Neural cell (in vitro differentiated cells): ENCODE measurements around the gene SERPINB10. TPM values are rescaled to one million over a fixed set of nuclear protein-coding genes. Genes with fewer than 3 reads are reported as not detected.

Experiments used
- H2AFZ ChIP-seq: fragments of 200-600, 300-800 bp; sonication (generic), shearing (Covaris generic); 2 replicates; pipeline ENCODE4 v1.6.0; 2014; ENCODE audit warnings: low read depth, mild to moderate bottlenecking, antibody characterized with exemption, low read length, moderate library complexity
- H3F3A ChIP-seq: fragments of 200-600 bp; shearing (Covaris generic); 2 replicates; pipeline ENCODE4 v1.6.1; 2016; ENCODE audit warnings: mild to moderate bottlenecking, moderate library complexity, mixed read lengths, antibody characterized with exemption, low read length; ENCODE audit not compliant: insufficient read depth, poor library complexity, severe bottlenecking
- H3K27ac ChIP-seq: fragments of 200-600, 300-800 bp; sonication (generic), shearing (Covaris generic); 2 replicates; pipeline ENCODE4 v1.5.1; 2014; ENCODE audit warnings: mild to moderate bottlenecking, low read length, moderate library complexity
- H3K27me3 ChIP-seq: fragments of 300-800, 200-600 bp; sonication (generic), shearing (Covaris generic); 2 replicates; pipeline ENCODE4 v1.6.0; 2014; ENCODE audit warnings: mild to moderate bottlenecking, low read depth, low read length, moderate library complexity; ENCODE audit not compliant: insufficient read depth
- H3K36me3 ChIP-seq: fragments of 300-800, 200-600 bp; sonication (generic), shearing (Covaris generic); 2 replicates; pipeline ENCODE4 v1.5.1; 2014; ENCODE audit warnings: mild to moderate bottlenecking, antibody characterized with exemption, low read length, moderate library complexity; ENCODE audit not compliant: insufficient read depth
- H3K4me2 ChIP-seq: fragments of 300-800, 200-600 bp; sonication (generic), shearing (Covaris generic); 2 replicates; pipeline ENCODE4 v1.6.0; 2014; ENCODE audit warnings: mild to moderate bottlenecking, low read length
- H3K4me3 ChIP-seq: fragments of 300-800, 200-600 bp; sonication (generic), shearing (Covaris generic); 2 replicates; pipeline ENCODE4 v1.5.1; 2014; ENCODE audit warnings: mild to moderate bottlenecking, low read length, moderate library complexity
- H3K79me2 ChIP-seq: fragments of 200-600 bp; shearing (Covaris generic); replicated peaks from 2 replicates; pipeline ENCODE4 v1.6.0; 2014; ENCODE audit warnings: mild to moderate bottlenecking, low read length, moderate library complexity; ENCODE audit not compliant: insufficient read depth
- H3K9ac ChIP-seq: fragments of 300-800, 200-600 bp; sonication (generic), shearing (Covaris generic); 2 replicates; pipeline ENCODE4 v1.6.1; 2016; ENCODE audit warnings: mild to moderate bottlenecking, low read length, mixed read lengths
- H3K9me2 ChIP-seq: fragments of 200-600 bp; shearing (Covaris generic); 2 replicates; pipeline ENCODE4 v1.6.1; 2016; ENCODE audit warnings: mild to moderate bottlenecking, low read length, mixed read lengths; ENCODE audit not compliant: insufficient read depth
- H3K9me3 ChIP-seq: fragments of 200-600, 300-800 bp; sonication (generic), shearing (Covaris generic); 2 replicates; pipeline ENCODE4 v1.6.1; 2016; ENCODE audit warnings: mild to moderate bottlenecking, mixed run types, low read length, moderate library complexity, mixed read lengths
- H4K20me1 ChIP-seq: fragments of 200-600 bp; shearing (Covaris generic); 2 replicates; pipeline ENCODE4 v1.6.1; 2016; ENCODE audit warnings: mild to moderate bottlenecking, mixed run types; ENCODE audit not compliant: insufficient read depth
- EP300 ChIP-seq: fragments of 450-650 bp; conservative IDR thresholded peaks from 2 replicates; pipeline ENCODE4 v1.6.1; 2014; ENCODE audit warnings: antibody characterized with exemption, mild to moderate bottlenecking, moderate library complexity; ENCODE audit not compliant: poor library complexity, severe bottlenecking
- EZH2 ChIP-seq: fragments of 200-600, 300-800 bp; shearing (Covaris generic), sonication (generic); IDR thresholded peaks from 2 replicates; pipeline ENCODE4 v1.6.1; 2014; ENCODE audit warnings: antibody characterized with exemption, low read length, borderline replicate concordance, mild to moderate bottlenecking; ENCODE audit not compliant: insufficient read depth, poor library complexity, severe bottlenecking
- POLR2AphosphoS5 ChIP-seq: IDR thresholded peaks from 2 replicates; pipeline ENCODE4 v1.6.1; 2012
- RAD21 ChIP-seq: fragments of 450-650 bp; conservative IDR thresholded peaks from 2 replicates; pipeline ENCODE4 v1.6.1; 2014; ENCODE audit warnings: antibody characterized with exemption, mild to moderate bottlenecking, moderate library complexity
- SMC3 ChIP-seq: fragments of 450-650 bp; conservative IDR thresholded peaks from 2 replicates; pipeline ENCODE4 v1.6.1; 2014; ENCODE audit warnings: antibody characterized with exemption, mild to moderate bottlenecking, moderate library complexity; ENCODE audit not compliant: poor library complexity
- TAF1 ChIP-seq: IDR thresholded peaks from 2 replicates; pipeline ENCODE4 v1.6.1; 2012; ENCODE audit warnings: low read depth
- polyA plus RNA-seq: library from polyadenylated mRNA; depleted of rRNA; stranded (reverse); fragments of >200 nt; gene quantifications from 2 replicates; pipeline ENCODE4 v1.2.3, GENCODE V29; 2014
- TF ChIP-seq, protein P1 (sequence below): fragments of 450-650 bp; IDR thresholded peaks from 2 replicates; pipeline ENCODE4 v1.5.1; 2014; ENCODE audit warnings: antibody characterized with exemption, mild to moderate bottlenecking, moderate library complexity; ENCODE audit not compliant: poor library complexity, severe bottlenecking
- TF ChIP-seq, protein P2 (sequence below): IDR thresholded peaks from 2 replicates; pipeline ENCODE4 v1.6.1; 2012; ENCODE audit warnings: borderline replicate concordance

The SERPINB10 gene
- polyA plus RNA-seq, 1 donor from 2014 or later = not detected

DNA sequence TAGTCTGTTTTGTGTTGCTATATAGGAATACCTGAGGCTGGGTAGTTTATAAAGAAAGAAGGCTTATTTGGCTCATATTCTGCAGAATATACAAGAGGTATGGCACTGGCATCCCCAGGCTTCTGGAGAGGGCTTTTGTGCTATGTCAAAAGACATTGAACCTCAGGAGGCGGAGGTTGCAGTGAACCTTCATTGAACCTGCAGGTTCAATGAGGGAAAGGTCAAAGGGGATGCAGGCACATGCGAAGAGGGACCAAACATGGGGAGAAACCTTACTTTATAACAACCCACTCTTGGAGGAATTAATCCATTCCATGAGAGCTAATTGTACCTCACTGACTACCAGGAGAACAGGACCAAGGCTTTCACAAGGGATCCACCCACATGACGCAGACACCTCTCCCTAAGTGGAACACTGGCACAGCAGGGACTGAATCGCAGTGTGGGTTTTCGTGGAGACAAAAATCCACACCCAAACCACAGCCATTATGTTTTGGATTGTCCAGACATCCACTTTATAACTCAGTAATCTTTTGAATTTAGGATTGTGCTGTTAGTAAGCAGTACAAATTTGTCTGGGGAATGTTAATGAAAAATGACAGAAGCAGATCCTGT, 58.1 kb downstream of the SERPINB10 start:
- Histone ChIP-seq H3K9me3 (no peaks in the 10 kb centered on the region), H3K36me3 (no peaks in the 10 kb centered on the region), H3K79me2 (peaks cover 3% of the 10 kb centered on the region), H3K9me2 (no peaks in the 10 kb centered on the region), H4K20me1 (no peaks in the 10 kb centered on the region), H3K9ac (no peak overlapping the region), H3K27ac (no peak overlapping the region), H3K4me3 (no peak overlapping the region), H2AFZ (no peak overlapping the region), H3F3A (no peaks in the 10 kb centered on the region), H3K4me2 (no peak overlapping the region), H3K27me3 (no peaks in the 10 kb centered on the region)
- TF ChIP-seq EZH2 (no peak), POLR2AphosphoS5 (no peak), SMC3 (no peak)

DNA sequence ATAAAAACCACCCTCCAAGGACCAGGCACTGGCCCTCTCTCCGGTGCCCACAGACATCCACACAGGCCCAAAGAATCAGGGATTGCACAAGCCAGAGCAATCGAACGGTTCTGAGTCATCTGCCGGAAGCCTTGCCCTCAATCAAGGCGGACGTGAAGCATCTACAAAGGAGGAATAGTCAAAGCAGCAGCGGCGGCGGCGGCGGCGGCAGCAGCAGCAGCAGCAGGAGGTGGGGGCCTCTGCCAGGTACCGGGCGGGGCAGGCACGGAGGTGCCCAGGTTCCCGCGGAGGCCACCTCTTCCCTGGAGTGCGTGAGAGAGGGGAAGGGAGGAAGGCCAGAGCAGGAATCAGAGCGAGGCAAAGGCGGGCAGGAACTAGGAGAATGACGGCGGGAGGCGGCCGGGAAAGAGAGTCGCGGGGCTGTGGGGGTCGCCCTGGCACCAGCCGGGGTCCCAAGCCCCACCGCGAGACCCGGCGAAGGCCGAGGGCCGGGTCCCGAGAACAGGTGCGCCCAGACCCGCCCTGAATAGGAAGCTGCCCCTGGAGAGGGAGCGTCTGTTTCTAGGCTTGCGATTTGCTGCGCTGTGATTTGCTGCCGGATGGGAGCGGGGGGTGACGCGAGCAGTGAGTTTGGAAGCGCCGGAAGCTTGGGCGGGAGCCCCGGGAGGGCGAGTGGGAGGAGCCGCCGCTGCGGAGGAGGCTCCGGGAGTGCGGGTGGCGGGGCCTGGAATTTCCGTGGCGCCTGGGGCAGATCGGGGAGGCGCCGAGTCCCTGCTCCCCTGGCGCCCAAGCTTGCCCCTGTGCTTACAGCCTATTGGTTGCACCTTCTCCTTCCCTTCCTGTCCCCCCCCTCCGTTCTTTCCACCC, 62.4 kb downstream of the SERPINB10 start, which contains the start of gene SERPINB8:
TSS of gene SERPINB8 (plus strand) at position 140 of the 867 bp plus-strand sequence. CDS start 8,228 bp downstream, outside the sequence.
- peak; percentile 47 for TF ChIP-seq EP300
- TF ChIP-seq, protein P1, sequence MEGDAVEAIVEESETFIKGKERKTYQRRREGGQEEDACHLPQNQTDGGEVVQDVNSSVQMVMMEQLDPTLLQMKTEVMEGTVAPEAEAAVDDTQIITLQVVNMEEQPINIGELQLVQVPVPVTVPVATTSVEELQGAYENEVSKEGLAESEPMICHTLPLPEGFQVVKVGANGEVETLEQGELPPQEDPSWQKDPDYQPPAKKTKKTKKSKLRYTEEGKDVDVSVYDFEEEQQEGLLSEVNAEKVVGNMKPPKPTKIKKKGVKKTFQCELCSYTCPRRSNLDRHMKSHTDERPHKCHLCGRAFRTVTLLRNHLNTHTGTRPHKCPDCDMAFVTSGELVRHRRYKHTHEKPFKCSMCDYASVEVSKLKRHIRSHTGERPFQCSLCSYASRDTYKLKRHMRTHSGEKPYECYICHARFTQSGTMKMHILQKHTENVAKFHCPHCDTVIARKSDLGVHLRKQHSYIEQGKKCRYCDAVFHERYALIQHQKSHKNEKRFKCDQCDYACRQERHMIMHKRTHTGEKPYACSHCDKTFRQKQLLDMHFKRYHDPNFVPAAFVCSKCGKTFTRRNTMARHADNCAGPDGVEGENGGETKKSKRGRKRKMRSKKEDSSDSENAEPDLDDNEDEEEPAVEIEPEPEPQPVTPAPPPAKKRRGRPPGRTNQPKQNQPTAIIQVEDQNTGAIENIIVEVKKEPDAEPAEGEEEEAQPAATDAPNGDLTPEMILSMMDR = no peak
- TF ChIP-seq TAF1 = peak; percentile 76
- TF ChIP-seq, protein P2, sequence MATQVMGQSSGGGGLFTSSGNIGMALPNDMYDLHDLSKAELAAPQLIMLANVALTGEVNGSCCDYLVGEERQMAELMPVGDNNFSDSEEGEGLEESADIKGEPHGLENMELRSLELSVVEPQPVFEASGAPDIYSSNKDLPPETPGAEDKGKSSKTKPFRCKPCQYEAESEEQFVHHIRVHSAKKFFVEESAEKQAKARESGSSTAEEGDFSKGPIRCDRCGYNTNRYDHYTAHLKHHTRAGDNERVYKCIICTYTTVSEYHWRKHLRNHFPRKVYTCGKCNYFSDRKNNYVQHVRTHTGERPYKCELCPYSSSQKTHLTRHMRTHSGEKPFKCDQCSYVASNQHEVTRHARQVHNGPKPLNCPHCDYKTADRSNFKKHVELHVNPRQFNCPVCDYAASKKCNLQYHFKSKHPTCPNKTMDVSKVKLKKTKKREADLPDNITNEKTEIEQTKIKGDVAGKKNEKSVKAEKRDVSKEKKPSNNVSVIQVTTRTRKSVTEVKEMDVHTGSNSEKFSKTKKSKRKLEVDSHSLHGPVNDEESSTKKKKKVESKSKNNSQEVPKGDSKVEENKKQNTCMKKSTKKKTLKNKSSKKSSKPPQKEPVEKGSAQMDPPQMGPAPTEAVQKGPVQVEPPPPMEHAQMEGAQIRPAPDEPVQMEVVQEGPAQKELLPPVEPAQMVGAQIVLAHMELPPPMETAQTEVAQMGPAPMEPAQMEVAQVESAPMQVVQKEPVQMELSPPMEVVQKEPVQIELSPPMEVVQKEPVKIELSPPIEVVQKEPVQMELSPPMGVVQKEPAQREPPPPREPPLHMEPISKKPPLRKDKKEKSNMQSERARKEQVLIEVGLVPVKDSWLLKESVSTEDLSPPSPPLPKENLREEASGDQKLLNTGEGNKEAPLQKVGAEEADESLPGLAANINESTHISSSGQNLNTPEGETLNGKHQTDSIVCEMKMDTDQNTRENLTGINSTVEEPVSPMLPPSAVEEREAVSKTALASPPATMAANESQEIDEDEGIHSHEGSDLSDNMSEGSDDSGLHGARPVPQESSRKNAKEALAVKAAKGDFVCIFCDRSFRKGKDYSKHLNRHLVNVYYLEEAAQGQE = peak; percentile 91
- peak; percentile 91 for TF ChIP-seq POLR2AphosphoS5
- no peak for TF ChIP-seq RAD21
- TF ChIP-seq SMC3 = no peak
- no peak for TF ChIP-seq EZH2
- Histone ChIP-seq H3K79me2 (peaks cover 3% of the 10 kb centered on the region), H3K27me3 (no peaks in the 10 kb centered on the region), H3F3A (no peaks in the 10 kb centered on the region), H3K4me2 (peak within 1 kb of the TSS; percentile 97), H3K36me3 (no peaks in the 10 kb centered on the region), H3K9me2 (no peaks in the 10 kb centered on the region), H3K9me3 (no peaks in the 10 kb centered on the region), H3K27ac (peak within 1 kb of the TSS; percentile 95), H3K9ac (peak within 1 kb of the TSS; percentile 97), H4K20me1 (no peaks in the 10 kb centered on the region), H2AFZ (peak within 1 kb of the TSS; percentile 99), H3K4me3 (peak within 1 kb of the TSS; percentile 86)
